H1 (cell line): ENCODE results near the gene TEX51. TPM values are rescaled to one million over a fixed set of nuclear protein-coding genes. Genes with fewer than 3 reads are reported as not detected.

Experiments used
- CTCF ChIA-PET: fragments of 300-600 bp; sonication (Branson Sonifier 250); formaldehyde crosslinking; loops from one replicate; lab custom pipeline; 2021; ENCODE audit not compliant: partially characterized antibody; lab: Charles Lee
- POLR2A ChIA-PET: fragments of 300-600 bp; sonication (Branson Sonifier 250); formaldehyde crosslinking; loops from one replicate; lab custom pipeline; 2021; ENCODE audit warnings: inconsistent platforms; ENCODE audit not compliant: partially characterized antibody; lab: Charles Lee
- DNase-seq, 2 experiments: peaks; one replicate each; pipeline versions ENCODE4 v3.0.0 to v3.0.0-alpha.2; 2010 to 2022; ENCODE audit warnings: low spot score in 2 of 2, low read depth in 1 of 2, mixed read lengths in 1 of 2
- FAIRE-seq: peaks from 2 replicates; lab custom pipeline; 2011; peaks lifted over from hg19 to GRCh38; lab: Jason Lieb, UNC
- H2AFZ ChIP-seq: 2 replicates; pipeline ENCODE4 v1.8.1; 2012; ENCODE audit warnings: low read length, inconsistent platforms
- H2AK5ac ChIP-seq: 2 replicates; pipeline ENCODE4 v1.6.1; 2013; ENCODE audit warnings: low read depth, low read length
- H2BK120ac ChIP-seq: replicated peaks from 2 replicates; pipeline ENCODE3; 2013; ENCODE audit warnings: low read depth, low read length, inconsistent platforms
- H2BK12ac ChIP-seq: 2 replicates; pipeline ENCODE4 v1.6.1; 2013; ENCODE audit warnings: low read depth, low read length
- H2BK15ac ChIP-seq: 2 replicates; pipeline ENCODE4 v1.6.1; 2013; ENCODE audit warnings: low read length
- H2BK20ac ChIP-seq: 2 replicates; pipeline ENCODE4 v1.6.1; 2013; ENCODE audit warnings: low read length
- H2BK5ac ChIP-seq: 2 replicates; pipeline ENCODE4 v1.6.1; 2013; ENCODE audit warnings: low read depth, low read length
- H3K14ac ChIP-seq: 2 replicates; pipeline ENCODE4 v1.6.1; 2013; ENCODE audit warnings: inconsistent platforms; ENCODE audit not compliant: insufficient read length
- H3K18ac ChIP-seq: 2 replicates; pipeline ENCODE4 v1.6.1; 2013; ENCODE audit warnings: low read length; ENCODE audit errors: extremely low read depth
- H3K23ac ChIP-seq: 2 replicates; pipeline ENCODE4 v1.6.1; 2013; ENCODE audit warnings: inconsistent platforms; ENCODE audit not compliant: insufficient read length
- H3K23me2 ChIP-seq: 2 replicates; pipeline ENCODE4 v1.6.1; 2013; ENCODE audit warnings: low read depth, low read length
- H3K27ac ChIP-seq: 2 replicates; pipeline ENCODE4 v1.6.1; 2011; ENCODE audit warnings: low read depth, low read length, inconsistent platforms
- H3K27me3 ChIP-seq, 4 experiments: replicated peaks in 1 of 4; 1 replicate in 1 of 4; 2 replicates in 3 of 4; pipeline versions ENCODE4 v1.6.1 to v1.8.1; 2011 to 2013; ENCODE audit warnings: low read length in 3 of 4, mild to moderate bottlenecking in 3 of 4, inconsistent platforms in 2 of 4, mixed read lengths in 2 of 4, moderate library complexity in 1 of 4; ENCODE audit not compliant: control insufficient read depth in 3 of 4, insufficient read depth in 3 of 4; ENCODE audit errors: extremely low read depth in 1 of 4
- H3K36me3 ChIP-seq, 4 experiments: 2 replicates each; pipeline versions ENCODE4 v1.6.1 to v1.8.1; 2011 to 2013; ENCODE audit warnings: mild to moderate bottlenecking in 4 of 4, low read length in 3 of 4, moderate library complexity in 2 of 4, control low read depth in 1 of 4, inconsistent platforms in 1 of 4; ENCODE audit not compliant: insufficient read depth in 4 of 4, control insufficient read depth in 2 of 4
- H3K4ac ChIP-seq: replicated peaks from 2 replicates; pipeline ENCODE3; 2013; ENCODE audit warnings: low read length, low read depth, mixed read lengths, inconsistent platforms; ENCODE audit not compliant: insufficient read length
- H3K4me1 ChIP-seq, 4 experiments: replicated peaks in 1 of 4; 1 replicate in 1 of 4; 2 replicates in 3 of 4; pipeline versions ENCODE4 v1.6.1 to v1.8.1; 2011 to 2013; ENCODE audit warnings: low read length in 3 of 4, inconsistent platforms in 2 of 4, mixed read lengths in 1 of 4; ENCODE audit not compliant: insufficient read depth in 4 of 4, control insufficient read depth in 3 of 4
- H3K4me2 ChIP-seq, 2 experiments: 2 replicates each; pipeline versions ENCODE4 v1.6.1 to v1.8.1; 2011 to 2013; ENCODE audit warnings: low read depth in 2 of 2, low read length in 2 of 2, control low read depth in 1 of 2, inconsistent platforms in 1 of 2, mild to moderate bottlenecking in 1 of 2; ENCODE audit not compliant: insufficient read depth in 1 of 2
- H3K4me3 ChIP-seq, 4 experiments: fragments of 200-600, 300-600 bp in 1 of 4; sonication (generic), shearing (Covaris generic), sonication (Bioruptor Twin) in 1 of 4; 2 replicates each; pipeline versions ENCODE4 v1.5.1 to v1.8.1; 2011 to 2016; ENCODE audit warnings: low read length in 4 of 4, low read depth in 3 of 4, control low read depth in 2 of 4, inconsistent platforms in 2 of 4, mild to moderate bottlenecking in 2 of 4, mixed read lengths in 1 of 4, moderate library complexity in 1 of 4; ENCODE audit not compliant: insufficient read depth in 2 of 4; ENCODE audit errors: extremely low read depth in 1 of 4
- H3K56ac ChIP-seq: replicated peaks from 2 replicates; pipeline ENCODE3; 2013; ENCODE audit warnings: low read depth, mild to moderate bottlenecking, mixed read lengths, low read length, inconsistent platforms; ENCODE audit not compliant: insufficient read length
- H3K79me1 ChIP-seq: 2 replicates; pipeline ENCODE4 v1.6.1; 2013; ENCODE audit warnings: low read depth, low read length, control low read depth
- H3K79me2 ChIP-seq, 2 experiments: 2 replicates each; pipeline versions ENCODE4 v1.6.1 to v1.8.1; 2012 to 2013; ENCODE audit warnings: low read length in 2 of 2, mild to moderate bottlenecking in 2 of 2, inconsistent platforms in 1 of 2; ENCODE audit not compliant: insufficient read depth in 2 of 2, control insufficient read depth in 1 of 2
- H3K9ac ChIP-seq, 4 experiments: replicated peaks in 1 of 4; 1 replicate in 1 of 4; 2 replicates in 3 of 4; pipeline versions ENCODE4 v1.6.1 to v1.8.1; 2011 to 2013; ENCODE audit warnings: low read depth in 3 of 4, low read length in 3 of 4, control low read depth in 2 of 4, mild to moderate bottlenecking in 2 of 4, moderate library complexity in 2 of 4, inconsistent platforms in 1 of 4; ENCODE audit errors: extremely low read depth in 1 of 4
- H3K9me3 ChIP-seq, 2 experiments: 2 replicates each; pipeline versions ENCODE4 v1.6.1 to v1.8.1; 2012 to 2013; ENCODE audit warnings: mild to moderate bottlenecking in 2 of 2, moderate library complexity in 2 of 2, control low read depth in 1 of 2, inconsistent platforms in 1 of 2, low read depth in 1 of 2, low read length in 1 of 2, mixed read lengths in 1 of 2; ENCODE audit not compliant: insufficient read depth in 2 of 2
- H4K20me1 ChIP-seq, 2 experiments: replicated peaks in 1 of 2; 2 replicates each; pipeline versions ENCODE3 to v1.8.1; 2011 to 2013; ENCODE audit warnings: inconsistent platforms in 2 of 2, low read length in 2 of 2, mild to moderate bottlenecking in 1 of 2; ENCODE audit not compliant: insufficient read depth in 2 of 2, control insufficient read depth in 1 of 2
- H4K5ac ChIP-seq: 2 replicates; pipeline ENCODE4 v1.6.1; 2013; ENCODE audit warnings: low read length, low read depth, mixed read lengths, inconsistent platforms; ENCODE audit not compliant: insufficient read length
- H4K8ac ChIP-seq: 2 replicates; pipeline ENCODE4 v1.8.0; 2013; ENCODE audit warnings: mild to moderate bottlenecking, moderate library complexity, low read length, inconsistent platforms; ENCODE audit not compliant: insufficient read depth; ENCODE audit errors: extremely low read depth
- H4K91ac ChIP-seq: replicated peaks from 2 replicates; pipeline ENCODE3; 2013; ENCODE audit warnings: low read length, mixed read lengths, inconsistent platforms; ENCODE audit not compliant: insufficient read length
- CTBP2 ChIP-seq: IDR thresholded peaks from 2 replicates; pipeline ENCODE4 v1.7.0; 2011; ENCODE audit warnings: borderline replicate concordance, mild to moderate bottlenecking, moderate library complexity, mixed read lengths, low read length; ENCODE audit not compliant: insufficient read depth, insufficient read length
- EP300 ChIP-seq, 2 experiments: IDR thresholded peaks; 1 replicate in 1 of 2; 2 replicates in 1 of 2; pipeline ENCODE4 v1.6.1; 2011 to 2012; ENCODE audit warnings: low read depth in 2 of 2, low read length in 2 of 2, mild to moderate bottlenecking in 2 of 2, borderline replicate concordance in 1 of 2, inconsistent platforms in 1 of 2, moderate library complexity in 1 of 2
- GABPA ChIP-seq: IDR thresholded peaks from 2 replicates; pipeline ENCODE4 v1.6.1; 2011; ENCODE audit warnings: mild to moderate bottlenecking, low read length, moderate library complexity, borderline replicate concordance; ENCODE audit not compliant: insufficient read depth
- HDAC6 ChIP-seq: IDR thresholded peaks from one replicate; pipeline ENCODE4 v1.7.1; 2012; ENCODE audit warnings: low read depth, mild to moderate bottlenecking, inconsistent platforms, low read length, moderate library complexity
- PHF8 ChIP-seq: fragments of 200-600 bp; sonication (generic); conservative IDR thresholded peaks from 2 replicates; pipeline ENCODE4 v1.7.1; 2012; ENCODE audit warnings: low read depth, mild to moderate bottlenecking, inconsistent platforms, low read length, moderate library complexity
- SIX5 ChIP-seq: IDR thresholded peaks from 2 replicates; pipeline ENCODE4 v1.6.1; 2011; ENCODE audit warnings: mild to moderate bottlenecking, low read depth, low read length
- WGBS, 2 experiments: shearing (Covaris generic) in 1 of 2; methylation state at CpG; one replicate each; pipeline versions ENCODE4 v1.1.6 to v1.1.7; 2013 to 2015; ENCODE audit warnings: low lambda C conversion rate in 2 of 2, mixed read lengths in 2 of 2, inconsistent platforms in 1 of 2, low coverage in 1 of 2, missing lambda C conversion rate in 1 of 2; ENCODE audit not compliant: insufficient replicate concordance in 2 of 2, insufficient coverage in 1 of 2, insufficient read length in 1 of 2; ENCODE audit errors: extremely low coverage in 1 of 2, missing lambda C conversion rate in 1 of 2; 5-methylcytosine and 5-hydroxymethylcytosine counted together
- polyA plus RNA-seq, 7 experiments: library from polyadenylated mRNA; depleted of rRNA in 3 of 7; stranded (reverse) in 5 of 7; unstranded in 2 of 7; fragments of >200 nt in 5 of 7; fragments of 200-250 nt in 2 of 7; gene quantifications; 1 replicate in 5 of 7; 2 replicates in 1 of 7; 4 replicates in 1 of 7; pipeline versions ENCODE4 v1.2.1 to v1.2.3, GENCODE V29; 2011 to 2013; ENCODE audit warnings: missing spikeins in 2 of 7, mixed read lengths in 2 of 7
- total RNA-seq: library from RNA; stranded (reverse); fragmentation: NEBNext Ultra II Directional; extraction: Animal tissue kit (Norgen Biotek cat#: 25700); gene quantifications from 2 replicates; pipeline ENCODE4 v1.2.1, GENCODE V29; 2021
- TF ChIP-seq, protein P1 (sequence below), 3 experiments: IDR thresholded peaks; 1 replicate in 2 of 3; 2 replicates in 1 of 3; pipeline versions ENCODE4 v1.5.1 to v1.6.1; 2011; ENCODE audit warnings: low read length in 3 of 3, mild to moderate bottlenecking in 3 of 3, inconsistent platforms in 2 of 3, low read depth in 1 of 3, moderate library complexity in 1 of 3; ENCODE audit not compliant: insufficient read depth in 1 of 3; ENCODE audit errors: control extremely low read depth in 1 of 3
- TF ChIP-seq, protein P2 (sequence below): IDR thresholded peaks from 2 replicates; pipeline ENCODE4 v1.6.1; 2012; ENCODE audit warnings: inconsistent platforms

The TEX51 gene
- total and polyA plus RNA-seq, 2 of the 8 experiments (the other 6 are each of a cell fraction or from before 2014, with no cell fraction given): not detected

DNA sequence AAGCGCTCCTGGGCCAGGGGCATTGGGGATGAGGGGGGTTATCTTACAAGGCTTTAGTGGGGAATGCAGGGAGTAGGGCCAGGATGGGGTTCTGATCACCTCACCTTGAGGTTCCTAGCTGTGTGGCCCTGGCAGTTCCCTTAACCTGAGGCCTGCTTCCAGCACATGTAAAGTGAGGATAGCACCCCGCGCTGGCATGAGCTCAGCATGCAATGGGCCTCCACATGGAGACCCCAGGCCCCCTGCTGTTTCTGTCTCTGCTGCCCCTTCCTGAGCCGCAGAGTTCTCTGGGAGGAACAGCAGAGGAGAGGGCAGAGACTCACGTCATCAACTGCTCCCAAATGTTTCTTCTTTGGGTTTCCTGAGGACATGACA lies 8.6 kb upstream of the TEX51 start:
- WGBS, 2 experiments: 100% methylated on average over 5 of the region's 5 CpGs; no CpG with 5 or more reads in 1 of the 2 experiments
- Histone ChIP-seq H3K4ac (no peak overlapping the region), H4K8ac (no peak overlapping the region), H2BK20ac (no peak overlapping the region), H2BK12ac (no peak overlapping the region), H2AK5ac (no peak overlapping the region), H3K4me2 (no peak overlapping the region), H3K27me3 (peaks cover 0 to 9% (median 5%) of the 10 kb centered on the region in 4 experiments; a peak in 3 of 7 replicates), H3K9me3 (no peaks in the 10 kb centered on the region), H4K20me1 (no peaks in the 10 kb centered on the region), H3K79me1 (no peaks in the 10 kb centered on the region), H4K91ac (no peak overlapping the region), H2BK5ac (no peak overlapping the region), H3K79me2 (no peaks in the 10 kb centered on the region), H3K4me1 (peaks cover 0 to 12% (median 7%) of the 10 kb centered on the region in 4 experiments; a peak in 5 of 7 replicates), H3K14ac (no peak overlapping the region), H3K27ac (no peak overlapping the region), H3K18ac (no peak overlapping the region), H2BK120ac (no peak overlapping the region), H3K56ac (no peak overlapping the region), H3K4me3 (no peak overlapping the region), H3K9ac (no peak overlapping the region), H3K36me3 (no peaks in the 10 kb centered on the region), H3K23me2 (no peaks in the 10 kb centered on the region; the same call in 1 of the 2 replicates), H2AFZ (no peak overlapping the region), H2BK15ac (no peak overlapping the region), H3K23ac (no peak overlapping the region), H4K5ac (no peak overlapping the region)
- DNase-seq (no peak), FAIRE-seq (no peak)
- CTCF ChIA-PET: interaction anchor here (0.7 to 2.0 kb wide), 6 partner anchors 8 to 256 kb away, joined by 3 to 6 read pairs (median 3); no protein-coding TSS in a partner anchor
- POLR2A ChIA-PET: no interaction called here
- TF ChIP-seq, protein P1, sequence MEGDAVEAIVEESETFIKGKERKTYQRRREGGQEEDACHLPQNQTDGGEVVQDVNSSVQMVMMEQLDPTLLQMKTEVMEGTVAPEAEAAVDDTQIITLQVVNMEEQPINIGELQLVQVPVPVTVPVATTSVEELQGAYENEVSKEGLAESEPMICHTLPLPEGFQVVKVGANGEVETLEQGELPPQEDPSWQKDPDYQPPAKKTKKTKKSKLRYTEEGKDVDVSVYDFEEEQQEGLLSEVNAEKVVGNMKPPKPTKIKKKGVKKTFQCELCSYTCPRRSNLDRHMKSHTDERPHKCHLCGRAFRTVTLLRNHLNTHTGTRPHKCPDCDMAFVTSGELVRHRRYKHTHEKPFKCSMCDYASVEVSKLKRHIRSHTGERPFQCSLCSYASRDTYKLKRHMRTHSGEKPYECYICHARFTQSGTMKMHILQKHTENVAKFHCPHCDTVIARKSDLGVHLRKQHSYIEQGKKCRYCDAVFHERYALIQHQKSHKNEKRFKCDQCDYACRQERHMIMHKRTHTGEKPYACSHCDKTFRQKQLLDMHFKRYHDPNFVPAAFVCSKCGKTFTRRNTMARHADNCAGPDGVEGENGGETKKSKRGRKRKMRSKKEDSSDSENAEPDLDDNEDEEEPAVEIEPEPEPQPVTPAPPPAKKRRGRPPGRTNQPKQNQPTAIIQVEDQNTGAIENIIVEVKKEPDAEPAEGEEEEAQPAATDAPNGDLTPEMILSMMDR (IDR thresholded peaks at IDR 0.05; ENCODE audit: control extremely low read depth in 1 of 3, insufficient read depth in 1 of 3, low read depth in 1 of 3, low read length in 3 of 3): no peak
- TF ChIP-seq, protein P2, sequence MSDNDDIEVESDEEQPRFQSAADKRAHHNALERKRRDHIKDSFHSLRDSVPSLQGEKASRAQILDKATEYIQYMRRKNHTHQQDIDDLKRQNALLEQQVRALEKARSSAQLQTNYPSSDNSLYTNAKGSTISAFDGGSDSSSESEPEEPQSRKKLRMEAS: no peak
- no peak for TF ChIP-seq SIX5
- no peak for TF ChIP-seq HDAC6
- TF ChIP-seq PHF8: no peak
- TF ChIP-seq EP300 (IDR thresholded peaks at IDR 0.05; ENCODE audit: borderline replicate concordance in 1 of 2, low read depth in 2 of 2, low read length in 2 of 2): no peak
- no peak for TF ChIP-seq GABPA
- TF ChIP-seq CTBP2: no peak
